Panc1 (cell line): ENCODE data around the gene CNMD. TPM values are rescaled to one million over a fixed set of nuclear protein-coding genes. Genes with fewer than 3 reads are reported as not detected.

Experiments
- ATAC-seq: fragments of 200-7000 bp; cut with Tn5 transposase; 2 replicates; pipeline ENCODE4 v1.9.1; 2020; ENCODE audit warnings: mild to moderate bottlenecking, moderate library complexity
- BruUV-seq: library from RNA; stranded (reverse); fragments of 400-500 nt; replicated peaks from 2 replicates; lab custom pipeline; 2021; lab: Mats Ljungman, UMichigan
- CTCF ChIA-PET: fragments of 300-600 bp; sonication (Branson Sonifier 250); formaldehyde crosslinking; loops from one replicate; lab custom pipeline; 2022; ENCODE audit warnings: antibody characterized with exemption; lab: Charles Lee
- POLR2A ChIA-PET: fragments of 300-600 bp; sonication (Branson Sonifier 250); formaldehyde crosslinking; loops from one replicate; lab custom pipeline; 2022; ENCODE audit warnings: antibody characterized with exemption; lab: Charles Lee
- DNase-seq: peaks from one replicate; pipeline ENCODE4 v3.0.0-alpha.2; 2010; ENCODE audit warnings: low read depth, low spot score
- H3K27ac ChIP-seq: 2 replicates; pipeline ENCODE4 v1.5.1; 2011; ENCODE audit warnings: mild to moderate bottlenecking, low read length, inconsistent platforms
- H3K27me3 ChIP-seq: fragments of 200-500 bp; sonication (Bioruptor generic); 2 replicates; pipeline ENCODE4 v1.6.0; 2014; ENCODE audit warnings: low read length, inconsistent platforms; ENCODE audit not compliant: control insufficient read depth, insufficient read depth
- H3K36me3 ChIP-seq: fragments of 200-500 bp; sonication (Bioruptor generic); 2 replicates; pipeline ENCODE4 v1.5.1; 2014; ENCODE audit warnings: inconsistent platforms, mild to moderate bottlenecking, low read length, moderate library complexity; ENCODE audit not compliant: control insufficient read depth, insufficient read depth
- H3K4me1 ChIP-seq: 2 replicates; pipeline ENCODE4 v1.5.1; 2011; ENCODE audit warnings: inconsistent platforms, mild to moderate bottlenecking, low read length, moderate library complexity; ENCODE audit not compliant: control insufficient read depth, insufficient read depth
- H3K4me3 ChIP-seq, 2 experiments: 2 replicates each; pipeline ENCODE4 v1.5.1; 2011 to 2012; ENCODE audit warnings: low read depth in 2 of 2, low read length in 2 of 2, mild to moderate bottlenecking in 2 of 2, inconsistent platforms in 1 of 2, moderate library complexity in 1 of 2
- H3K9me3 ChIP-seq: fragments of 200-500 bp; sonication (Bioruptor generic); 2 replicates; pipeline ENCODE4 v1.5.1; 2014; ENCODE audit warnings: low read depth, mild to moderate bottlenecking, inconsistent platforms, low read length, moderate library complexity; ENCODE audit not compliant: control insufficient read depth, insufficient read depth
- POLR2AphosphoS5 ChIP-seq: IDR thresholded peaks from 2 replicates; pipeline ENCODE4 v1.6.1; 2012; ENCODE audit warnings: mild to moderate bottlenecking, low read depth, low read length, moderate library complexity
- SIN3A ChIP-seq: IDR thresholded peaks from 2 replicates; pipeline ENCODE4 v1.6.1; 2012; ENCODE audit warnings: low read depth, mild to moderate bottlenecking, low read length, moderate library complexity, borderline replicate concordance; ENCODE audit not compliant: insufficient read depth
- TCF7L2 ChIP-seq: IDR thresholded peaks from 2 replicates; pipeline ENCODE4 v1.6.1; 2011; ENCODE audit warnings: mild to moderate bottlenecking, low read depth, low read length, inconsistent platforms
- in situ Hi-C: cut with HindIII; loops from 2 replicates; pipeline ENCODE4 v1.10.0; 2016; ENCODE audit warnings: low sequenced_read_pairs, low pct_unique_long_range_greater_than_20kb
- intact Hi-C: fragments of 100-400 bp; cut with micrococcal nuclease; formaldehyde crosslinking; loops from one replicate; pipeline ENCODE4 v1.10.0; 2022; ENCODE audit not compliant: unreplicated experiment
- total RNA-seq: library from RNA; stranded (reverse); gene quantifications from one replicate; pipeline ENCODE4 v1.2.1, GENCODE V29; 2021; ENCODE audit not compliant: unreplicated experiment
- TF ChIP-seq, protein P1 (sequence below): fragments of 450-650 bp; IDR thresholded peaks from 2 replicates; pipeline ENCODE4 v1.5.1; 2017; ENCODE audit warnings: mild to moderate bottlenecking
- TF ChIP-seq, protein P2 (sequence below), 2 experiments: IDR thresholded peaks; 2 replicates each; pipeline ENCODE4 v1.6.1; 2011 to 2012; ENCODE audit warnings: low read depth in 2 of 2, control low read depth in 1 of 2, low read length in 1 of 2, mild to moderate bottlenecking in 1 of 2, moderate library complexity in 1 of 2; ENCODE audit not compliant: insufficient read depth in 1 of 2

The CNMD gene
- total RNA-seq, 1 experiment from 2014 or later: not detected

DNA sequence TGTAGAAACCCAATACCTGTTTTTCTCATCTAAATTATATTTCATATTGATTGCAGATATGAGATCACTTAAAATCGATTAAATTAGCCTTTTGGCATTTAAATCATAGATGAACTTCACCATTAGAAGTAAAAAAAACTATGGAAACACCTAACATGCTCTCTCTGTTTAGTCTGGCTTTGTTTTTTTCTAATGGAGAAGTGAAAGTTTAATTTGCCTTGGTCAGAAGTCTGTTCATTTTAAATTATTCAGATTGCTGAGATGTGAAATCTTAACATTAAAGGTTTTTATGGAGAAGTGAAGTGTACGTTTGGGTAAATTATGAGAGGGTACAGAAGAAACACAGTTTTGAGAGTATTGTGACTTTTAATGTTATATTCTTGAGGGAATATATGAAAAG, 80.3 kb downstream of the CNMD start:
- DNase-seq (no peak), ATAC-seq (no peak)
- Histone ChIP-seq H3K9me3 (no peaks in the 10 kb centered on the region), H3K27me3 (no peaks in the 10 kb centered on the region), H3K36me3 (peaks cover 32% of the 10 kb centered on the region), H3K4me3 (no peak overlapping the region), H3K27ac (no peak overlapping the region), H3K4me1 (peaks cover 2% of the 10 kb centered on the region; the same call in 1 of the 2 replicates)
- ChIA-PET CTCF (no interaction called here), POLR2A (no interaction called here)
- in situ Hi-C loops (no loop called here), intact Hi-C loops (no loop called here)
- TF ChIP-seq TCF7L2: no peak
- TF ChIP-seq POLR2AphosphoS5: no peak
- no peak for TF ChIP-seq SIN3A
- TF ChIP-seq, protein P1, sequence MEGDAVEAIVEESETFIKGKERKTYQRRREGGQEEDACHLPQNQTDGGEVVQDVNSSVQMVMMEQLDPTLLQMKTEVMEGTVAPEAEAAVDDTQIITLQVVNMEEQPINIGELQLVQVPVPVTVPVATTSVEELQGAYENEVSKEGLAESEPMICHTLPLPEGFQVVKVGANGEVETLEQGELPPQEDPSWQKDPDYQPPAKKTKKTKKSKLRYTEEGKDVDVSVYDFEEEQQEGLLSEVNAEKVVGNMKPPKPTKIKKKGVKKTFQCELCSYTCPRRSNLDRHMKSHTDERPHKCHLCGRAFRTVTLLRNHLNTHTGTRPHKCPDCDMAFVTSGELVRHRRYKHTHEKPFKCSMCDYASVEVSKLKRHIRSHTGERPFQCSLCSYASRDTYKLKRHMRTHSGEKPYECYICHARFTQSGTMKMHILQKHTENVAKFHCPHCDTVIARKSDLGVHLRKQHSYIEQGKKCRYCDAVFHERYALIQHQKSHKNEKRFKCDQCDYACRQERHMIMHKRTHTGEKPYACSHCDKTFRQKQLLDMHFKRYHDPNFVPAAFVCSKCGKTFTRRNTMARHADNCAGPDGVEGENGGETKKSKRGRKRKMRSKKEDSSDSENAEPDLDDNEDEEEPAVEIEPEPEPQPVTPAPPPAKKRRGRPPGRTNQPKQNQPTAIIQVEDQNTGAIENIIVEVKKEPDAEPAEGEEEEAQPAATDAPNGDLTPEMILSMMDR: no peak
- TF ChIP-seq, protein P2, sequence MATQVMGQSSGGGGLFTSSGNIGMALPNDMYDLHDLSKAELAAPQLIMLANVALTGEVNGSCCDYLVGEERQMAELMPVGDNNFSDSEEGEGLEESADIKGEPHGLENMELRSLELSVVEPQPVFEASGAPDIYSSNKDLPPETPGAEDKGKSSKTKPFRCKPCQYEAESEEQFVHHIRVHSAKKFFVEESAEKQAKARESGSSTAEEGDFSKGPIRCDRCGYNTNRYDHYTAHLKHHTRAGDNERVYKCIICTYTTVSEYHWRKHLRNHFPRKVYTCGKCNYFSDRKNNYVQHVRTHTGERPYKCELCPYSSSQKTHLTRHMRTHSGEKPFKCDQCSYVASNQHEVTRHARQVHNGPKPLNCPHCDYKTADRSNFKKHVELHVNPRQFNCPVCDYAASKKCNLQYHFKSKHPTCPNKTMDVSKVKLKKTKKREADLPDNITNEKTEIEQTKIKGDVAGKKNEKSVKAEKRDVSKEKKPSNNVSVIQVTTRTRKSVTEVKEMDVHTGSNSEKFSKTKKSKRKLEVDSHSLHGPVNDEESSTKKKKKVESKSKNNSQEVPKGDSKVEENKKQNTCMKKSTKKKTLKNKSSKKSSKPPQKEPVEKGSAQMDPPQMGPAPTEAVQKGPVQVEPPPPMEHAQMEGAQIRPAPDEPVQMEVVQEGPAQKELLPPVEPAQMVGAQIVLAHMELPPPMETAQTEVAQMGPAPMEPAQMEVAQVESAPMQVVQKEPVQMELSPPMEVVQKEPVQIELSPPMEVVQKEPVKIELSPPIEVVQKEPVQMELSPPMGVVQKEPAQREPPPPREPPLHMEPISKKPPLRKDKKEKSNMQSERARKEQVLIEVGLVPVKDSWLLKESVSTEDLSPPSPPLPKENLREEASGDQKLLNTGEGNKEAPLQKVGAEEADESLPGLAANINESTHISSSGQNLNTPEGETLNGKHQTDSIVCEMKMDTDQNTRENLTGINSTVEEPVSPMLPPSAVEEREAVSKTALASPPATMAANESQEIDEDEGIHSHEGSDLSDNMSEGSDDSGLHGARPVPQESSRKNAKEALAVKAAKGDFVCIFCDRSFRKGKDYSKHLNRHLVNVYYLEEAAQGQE (IDR thresholded peaks at IDR 0.05; ENCODE audit: insufficient read depth in 1 of 2, low read depth in 2 of 2, low read length in 1 of 2): no peak
- no TSS peak for BruUV-seq

Other genes with a start within 250 kb of the CNMD start
- gene HNRNPA1L2, start 97.4 kb downstream of the CNMD start, total RNA-seq: 3.2 TPM
- gene SUGT1, start 87.0 kb downstream of the CNMD start, total RNA-seq: 43.2 TPM
- gene PCDH8, start 108.8 kb upstream of the CNMD start, total RNA-seq: not detected